ENCODE data around the gene AGRN.

DNA sequence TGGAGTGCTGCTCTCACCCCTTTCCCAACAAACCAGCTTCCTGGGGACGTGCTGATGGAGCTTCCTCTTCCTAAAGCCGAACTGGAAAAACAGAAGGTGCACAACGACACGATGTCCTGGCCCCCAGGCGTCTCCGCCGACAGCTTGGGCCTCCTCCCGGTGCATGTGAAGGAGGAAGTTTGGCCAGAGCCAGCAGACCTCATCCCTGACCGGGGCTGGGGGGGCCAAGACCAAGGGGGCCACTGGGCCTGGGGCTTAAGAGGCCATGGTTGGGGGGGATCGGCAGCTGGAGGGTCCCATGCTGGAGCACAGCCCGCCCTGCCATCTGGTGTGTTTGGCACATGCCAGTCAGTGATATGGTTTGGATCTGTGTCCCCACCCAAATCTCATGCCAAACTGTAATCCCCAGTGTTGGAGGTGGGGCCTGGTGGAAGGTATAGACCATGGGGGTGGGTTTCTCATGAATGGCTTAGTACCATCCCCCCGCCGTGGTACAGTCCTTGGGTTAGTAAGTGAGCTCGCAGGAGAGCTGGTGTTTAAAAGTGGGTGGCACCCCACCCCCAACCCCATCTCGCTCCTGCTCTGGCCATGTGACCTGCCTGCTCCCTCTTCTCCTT, 26.4 kb upstream of the AGRN start:
- TF ChIP-seq, protein P1, sequence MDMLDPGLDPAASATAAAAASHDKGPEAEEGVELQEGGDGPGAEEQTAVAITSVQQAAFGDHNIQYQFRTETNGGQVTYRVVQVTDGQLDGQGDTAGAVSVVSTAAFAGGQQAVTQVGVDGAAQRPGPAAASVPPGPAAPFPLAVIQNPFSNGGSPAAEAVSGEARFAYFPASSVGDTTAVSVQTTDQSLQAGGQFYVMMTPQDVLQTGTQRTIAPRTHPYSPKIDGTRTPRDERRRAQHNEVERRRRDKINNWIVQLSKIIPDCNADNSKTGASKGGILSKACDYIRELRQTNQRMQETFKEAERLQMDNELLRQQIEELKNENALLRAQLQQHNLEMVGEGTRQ (CRISPR knock-in tag; IDR thresholded peaks at IDR 0.05): no peak
- TF ChIP-seq NFYB (CRISPR knock-in tag; conservative IDR thresholded peaks at IDR 0.05; ENCODE audit: low read depth): no peak

Measured in WTC11 (cell line).